Lower lobe of right lung (tissue), 2 donors: ENCODE data around the gene DEGS2. TPM values are rescaled to one million over a fixed set of nuclear protein-coding genes. Genes with fewer than 3 reads are reported as not detected.
"Not testable (repeated sequence)": the region's sequence is repeated elsewhere in the genome, so short reads cannot be mapped to it uniquely, and the experiment has no call there.

ENCODE experiments used
- ATAC-seq, 2 donors: fragments of 200-7000 bp; cut with Tn5 transposase; one replicate each; pipeline ENCODE4 v1.9.1; 2020 to 2022; ENCODE audit warnings: mild to moderate bottlenecking in 2 of 2, moderate library complexity in 2 of 2
- DNase-seq: peaks from one replicate; pipeline ENCODE4 v3.0.0-alpha.2; 2020
- H3K27ac ChIP-seq: fragments of 200-600 bp; one replicate; pipeline ENCODE4 v1.8.0; 2022
- H3K27me3 ChIP-seq: fragments of 200-600 bp; one replicate; pipeline ENCODE4 v1.8.0; 2022; ENCODE audit warnings: low read depth
- H3K36me3 ChIP-seq: fragments of 200-600 bp; one replicate; pipeline ENCODE4 v1.8.0; 2022; ENCODE audit warnings: mild to moderate bottlenecking
- H3K4me1 ChIP-seq: fragments of 200-600 bp; one replicate; pipeline ENCODE4 v1.8.0; 2022
- H3K4me3 ChIP-seq: fragments of 200-600 bp; one replicate; pipeline ENCODE4 v1.8.0; 2022; ENCODE audit warnings: mild to moderate bottlenecking
- H3K9me3 ChIP-seq: fragments of 200-600 bp; one replicate; pipeline ENCODE4 v1.8.0; 2022
- CTCF ChIP-seq: fragments of 200-600 bp; IDR thresholded peaks from one replicate; pipeline ENCODE4 v1.8.0; 2022; ENCODE audit warnings: antibody characterized with exemption, mild to moderate bottlenecking
- intact Hi-C: fragments of 100-400 bp; cut with DNase I; formaldehyde crosslinking; loops from one replicate; pipeline ENCODE4 v1.11.0; 2022
- total RNA-seq: library from RNA; stranded (reverse); fragmentation: NEBNext Ultra II Directional; extraction: Animal tissue kit (Norgen Biotek cat#: 25700); gene quantifications from one replicate; pipeline ENCODE4 v1.2.1, GENCODE V29; 2021
- donor health status: DM: no; HTN: yes; CAD: no; lungs with severe emphysema.

DEGS2 gene
- total RNA-seq, 1 donor from 2014 or later = 5.8 TPM

- Histone ChIP-seq H3K4me1 (peaks cover 7% of the 10 kb centered on the region), H3K4me3 (no peak overlapping the region), H3K36me3 (no peaks in the 10 kb centered on the region), H3K27me3 (no peaks in the 10 kb centered on the region), H3K27ac (no peak overlapping the region), H3K9me3 (no peaks in the 10 kb centered on the region)
- intact Hi-C loops = no loop called here
- peak in 1 of 2 donors; percentile 43 for ATAC-seq
- peak; percentile 59 for DNase-seq
- TF ChIP-seq CTCF = no peak
These were observed 27.9 kb upstream of the DEGS2 start for GRCh38 chr14:100187247-100187833.

GRCh38 chr14:100181876-100182551 is 22.6 kb upstream of the DEGS2 start:
- ATAC-seq, H3K9me3 ChIP-seq, H3K4me3 ChIP-seq, DNase-seq, intact Hi-C loops, H3K36me3 ChIP-seq, H3K4me1 ChIP-seq, H3K27ac ChIP-seq, H3K27me3 ChIP-seq: not testable (repeated sequence)

- H3K4me1 ChIP-seq, ATAC-seq, DNase-seq, H3K9me3 ChIP-seq, H3K4me3 ChIP-seq, H3K27me3 ChIP-seq, intact Hi-C loops, H3K27ac ChIP-seq, H3K36me3 ChIP-seq: not testable (repeated sequence)
These were observed 21.2 kb upstream of the DEGS2 start for GRCh38 chr14:100180671-100181070.

- no peaks in the 10 kb centered on the region for H3K27me3 ChIP-seq
- no peak overlapping the region for H3K27ac ChIP-seq
- TF ChIP-seq CTCF = no peak
- no peaks in the 10 kb centered on the region for H3K9me3 ChIP-seq
- DNase-seq (no peak), ATAC-seq (no peak)
- H3K4me1 ChIP-seq = no peaks in the 10 kb centered on the region
- intact Hi-C loops = no loop called here
- H3K4me3 ChIP-seq = no peak overlapping the region
- no peaks in the 10 kb centered on the region for H3K36me3 ChIP-seq
These were observed 19.2 kb upstream of the DEGS2 start for GRCh38 chr14:100178691-100179090.

- H3K9me3 ChIP-seq = no peaks in the 10 kb centered on the region
- DNase-seq (no peak), ATAC-seq (no peak)
- no peak overlapping the region for H3K4me3 ChIP-seq
- TF ChIP-seq CTCF = no peak
- H3K27ac ChIP-seq = no peak overlapping the region
- H3K27me3 ChIP-seq = no peaks in the 10 kb centered on the region
- no peaks in the 10 kb centered on the region for H3K4me1 ChIP-seq
- H3K36me3 ChIP-seq = no peaks in the 10 kb centered on the region
- intact Hi-C loops = no loop called here
These were observed 17.4 kb upstream of the DEGS2 start for GRCh38 chr14:100176811-100177327.

GRCh38 chr14:100173353-100173752 is 13.9 kb upstream of the DEGS2 start:
- DNase-seq = no peak
- Histone ChIP-seq H3K4me1 (no peaks in the 10 kb centered on the region), H3K27ac (no peak overlapping the region), H3K36me3 (no peaks in the 10 kb centered on the region), H3K9me3 (no peaks in the 10 kb centered on the region), H3K4me3 (no peak overlapping the region), H3K27me3 (no peaks in the 10 kb centered on the region)
- no peak for TF ChIP-seq CTCF
- no peak for ATAC-seq
- intact Hi-C loops = no loop called here
